ENCODE measurements around the gene CACNB4.
"Not testable (repeated sequence)": the region's sequence is repeated elsewhere in the genome, so short reads cannot be mapped to it uniquely, and the experiment has no call there.

The CACNB4 gene

DNA sequence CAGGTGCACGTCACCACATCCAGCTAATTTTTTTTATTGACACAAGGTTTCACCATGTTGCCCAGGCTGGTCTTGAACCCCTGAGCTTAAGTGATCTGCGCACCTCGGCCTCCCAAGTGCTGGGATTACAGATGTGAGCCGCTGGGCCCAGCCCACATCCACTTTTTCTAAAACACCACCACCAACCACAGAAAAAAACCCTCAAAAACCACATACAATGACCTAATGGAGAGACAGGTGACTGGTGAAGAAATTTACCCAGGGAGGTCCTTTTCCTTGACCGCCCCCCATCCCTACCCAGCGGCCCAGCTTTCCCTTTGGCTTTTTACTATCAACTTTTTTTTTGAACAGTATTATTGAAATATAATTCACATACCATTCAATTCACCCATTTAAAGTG is 47.9 kb downstream of the CACNB4 start:
- no peak for DNase-seq (ENCODE audit: low spot score)

DNA sequence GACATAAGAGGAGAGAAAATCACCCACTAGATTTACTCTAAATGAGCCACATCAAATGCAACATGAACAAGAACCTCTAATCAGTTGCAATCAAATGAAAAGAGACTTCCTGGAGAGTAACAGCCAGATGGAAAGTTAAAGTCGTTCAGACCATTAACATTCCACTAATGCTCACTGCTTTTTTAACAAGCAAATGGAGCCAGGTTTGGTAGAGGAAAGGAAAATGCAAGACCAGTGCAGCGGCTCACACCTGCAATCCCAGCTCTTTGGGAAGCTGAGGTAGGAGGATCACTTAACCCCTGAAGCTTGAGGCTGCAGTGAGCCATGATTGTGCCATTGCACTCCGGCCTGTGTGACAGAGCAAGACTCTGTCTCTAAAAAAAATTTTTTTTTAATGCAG is 48.5 kb downstream of the CACNB4 start:
- no peak for DNase-seq (ENCODE audit: low spot score)

DNA sequence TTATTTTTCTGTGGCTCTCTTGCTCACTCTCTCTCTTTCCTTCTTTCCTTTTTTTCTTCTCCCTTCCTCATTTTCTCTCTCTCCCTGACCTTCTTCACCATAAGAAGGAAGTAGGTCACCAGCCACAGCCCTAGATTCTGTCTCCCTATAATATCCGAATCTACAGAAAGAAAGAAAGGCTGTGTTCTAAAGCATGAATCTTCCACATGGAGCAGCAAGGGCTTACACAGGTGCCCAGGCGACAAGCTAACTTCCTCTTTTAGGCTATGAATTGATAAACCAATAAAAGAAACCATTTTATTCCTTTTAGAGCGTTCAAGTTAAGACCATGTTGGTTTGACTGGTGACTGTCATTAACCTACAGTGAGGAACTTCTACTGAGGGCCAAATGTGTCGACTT is 49.3 kb downstream of the CACNB4 start:
- no peak for DNase-seq (ENCODE audit: low spot score)

DNA sequence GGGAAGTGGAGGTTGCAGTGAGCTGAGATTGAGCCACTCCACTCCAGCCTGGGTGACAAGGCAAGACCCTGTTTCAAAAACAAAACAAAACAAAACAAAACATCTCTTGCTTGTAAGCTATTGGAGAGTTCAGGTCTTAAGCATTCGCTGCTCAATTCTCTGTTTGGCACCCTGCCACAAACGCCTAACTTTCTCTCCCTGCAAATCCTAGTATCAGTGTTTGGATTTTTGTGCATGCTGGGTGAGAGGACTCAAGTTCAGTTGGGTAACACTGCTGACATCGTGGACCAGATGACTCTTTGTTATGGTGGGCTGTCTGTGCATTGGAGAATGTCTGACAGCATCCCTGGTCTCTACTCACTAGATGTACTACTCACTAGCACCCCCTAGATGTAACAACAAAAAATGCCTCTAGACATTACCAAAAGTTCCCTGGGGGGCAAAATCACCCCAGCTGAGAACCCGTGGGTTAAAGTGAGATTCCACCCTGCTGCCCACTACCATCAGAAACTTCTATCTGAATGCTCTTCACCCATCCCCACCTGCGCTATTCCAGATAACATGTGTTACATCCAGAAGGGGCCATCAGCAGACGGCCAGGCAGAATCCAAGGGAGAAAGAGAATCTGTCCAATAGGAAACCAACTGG is 50.9 kb downstream of the CACNB4 start:
- no peak for DNase-seq (ENCODE audit: low spot score)

GRCh38 chr2:152046940-152047339 is 51.9 kb downstream of the CACNB4 start:
- DNase-seq (ENCODE audit: low spot score) = no peak

DNA sequence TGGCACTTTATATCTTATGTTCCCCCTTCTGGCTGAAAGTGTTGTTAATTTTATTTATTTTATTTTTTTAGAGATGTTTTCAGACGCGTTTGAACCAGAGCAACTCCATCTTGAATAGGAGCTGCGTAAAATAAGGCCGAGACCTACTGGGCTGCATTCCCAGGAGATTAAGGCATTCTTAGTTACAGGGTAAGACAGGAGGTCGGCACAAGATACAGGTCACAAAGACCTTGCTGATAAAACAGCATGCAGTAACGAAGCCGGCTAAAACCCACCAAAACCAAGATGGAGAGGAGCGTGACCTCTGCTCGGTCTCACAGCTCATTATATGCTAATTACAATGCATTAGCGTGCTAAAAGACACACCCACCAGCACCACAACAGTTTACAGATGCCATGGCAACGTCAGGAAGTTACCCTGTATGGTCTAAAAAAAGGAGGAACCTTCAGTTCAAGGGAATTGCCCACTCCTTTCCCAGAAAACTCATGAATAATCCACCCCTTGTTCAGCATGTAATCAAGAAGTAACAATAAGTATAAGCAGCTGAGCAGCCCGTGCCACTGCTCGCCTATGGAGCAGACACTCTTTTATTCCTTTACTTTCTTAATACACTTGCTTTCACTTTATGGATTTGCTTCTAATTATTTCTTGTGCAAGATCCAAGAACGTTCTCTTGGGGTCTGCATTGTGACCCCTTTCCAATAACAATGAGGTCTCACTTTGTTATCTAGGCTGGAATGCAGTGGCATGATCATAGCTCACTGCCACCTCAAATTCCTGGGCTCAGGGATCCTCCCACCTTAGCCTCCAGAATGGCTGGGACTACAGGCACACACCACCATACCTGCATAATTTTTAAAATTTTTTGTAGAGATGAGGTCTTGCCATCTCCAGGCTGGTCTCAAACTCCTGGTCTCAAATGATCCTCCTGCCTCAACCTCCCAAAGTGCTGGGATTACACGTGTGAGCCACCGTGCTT is 55.9 kb downstream of the CACNB4 start:
- no peak for DNase-seq (ENCODE audit: low spot score)

- no peak for DNase-seq (ENCODE audit: low spot score)
Observed at GRCh38 chr2:152038441-152038958, 60.3 kb downstream of the CACNB4 start.

DNA sequence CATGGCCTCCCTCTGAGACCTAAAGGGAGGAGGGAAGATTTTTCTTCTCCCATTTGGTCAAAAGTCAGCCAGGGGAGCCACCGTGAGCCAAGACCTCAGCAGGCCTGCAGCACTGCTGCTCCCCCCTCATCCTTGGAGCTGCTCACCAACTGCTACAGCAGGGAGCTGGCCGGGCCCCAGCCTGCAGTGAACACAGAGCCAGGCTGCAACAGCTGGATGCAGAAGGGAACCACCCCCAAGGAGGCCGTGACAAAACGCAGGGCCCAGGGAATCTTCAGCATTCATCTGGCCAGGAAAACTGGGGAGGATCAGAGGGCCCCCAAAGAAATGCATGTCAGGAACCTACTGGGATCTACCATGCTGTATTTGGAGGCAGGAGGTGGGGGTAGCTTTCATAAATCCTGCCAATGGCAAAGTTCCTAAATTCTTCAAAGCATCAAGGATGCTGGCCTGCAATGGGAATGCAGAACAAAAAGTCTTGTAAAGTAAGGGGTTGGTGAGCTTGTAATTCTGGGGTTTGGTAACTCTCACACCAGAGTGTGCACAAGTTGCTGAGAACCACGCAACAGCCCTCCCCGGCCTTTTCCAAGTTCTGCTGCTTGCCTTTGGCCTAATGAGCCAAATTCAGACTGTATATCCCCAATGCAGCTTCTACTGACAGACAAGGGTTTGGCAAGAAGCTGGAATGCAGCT is 61.0 kb downstream of the CACNB4 start:
- DNase-seq (ENCODE audit: low spot score) = no peak

- peak; percentile 88 for DNase-seq (ENCODE audit: low spot score)
Observed at GRCh38 chr2:152036611-152037469, 62.0 kb downstream of the CACNB4 start.

DNA sequence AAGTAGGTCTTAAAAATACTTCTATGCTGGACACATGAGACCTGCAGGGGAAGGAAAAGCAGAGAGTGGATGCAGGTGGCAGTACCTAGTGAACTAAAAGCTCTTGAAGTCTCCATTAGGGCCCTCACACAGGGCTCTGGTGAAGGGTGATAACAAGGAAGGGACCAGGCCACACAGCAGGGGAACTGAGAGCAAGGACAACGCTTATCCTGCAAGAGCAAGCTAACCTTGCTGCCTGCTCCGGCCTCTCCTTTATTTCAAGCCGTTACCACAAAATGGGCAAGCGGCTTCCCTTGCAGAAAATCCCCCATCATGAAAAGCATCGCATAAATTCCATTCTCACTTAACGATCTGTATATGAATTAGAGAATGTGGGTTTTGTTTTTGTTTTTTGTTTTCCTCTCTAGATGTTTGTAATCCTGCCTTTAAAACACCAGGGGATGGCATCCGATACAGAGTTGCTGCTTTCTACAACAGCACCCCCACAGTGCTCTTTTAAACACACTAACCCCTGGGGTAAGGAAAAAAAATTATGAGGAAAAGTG is 64.5 kb downstream of the CACNB4 start:
- no peak for DNase-seq (ENCODE audit: low spot score)

GRCh38 chr2:152033011-152033925 is 65.6 kb downstream of the CACNB4 start:
- no peak for DNase-seq (ENCODE audit: low spot score)

DNA sequence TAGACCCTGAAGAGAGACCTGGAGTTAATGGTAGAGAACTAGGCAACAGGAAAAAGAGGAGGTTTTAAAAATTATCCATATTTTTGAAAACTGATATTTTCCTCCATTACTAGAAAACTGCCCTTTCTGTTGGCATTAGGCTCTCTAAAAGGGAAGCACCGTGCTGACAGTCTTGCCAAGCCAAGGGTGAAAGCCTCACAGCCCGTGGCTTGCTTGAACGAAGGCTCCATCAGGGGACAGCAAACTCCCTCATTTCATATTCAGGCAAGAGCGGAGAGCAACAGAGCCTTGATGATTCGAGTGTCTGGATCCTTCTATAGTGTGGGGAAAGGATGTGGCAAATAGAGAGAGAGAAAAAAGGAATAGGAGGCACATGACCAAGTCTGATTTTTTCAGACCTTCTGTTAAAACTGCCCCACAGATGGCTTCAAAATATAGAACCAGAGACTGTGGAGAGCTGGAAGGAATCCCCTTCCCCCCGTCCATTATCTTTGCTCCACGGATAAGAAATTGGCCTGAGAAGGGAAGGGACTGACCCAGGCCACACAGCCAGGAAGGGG is 67.0 kb downstream of the CACNB4 start:
- DNase-seq (ENCODE audit: low spot score) = peak; percentile 20

- not testable (repeated sequence) for DNase-seq (ENCODE audit: low spot score)
Observed at GRCh38 chr2:152030596-152031328, 68.1 kb downstream of the CACNB4 start.

- no peak for DNase-seq (ENCODE audit: low spot score)
Observed at GRCh38 chr2:152028182-152028862, 70.5 kb downstream of the CACNB4 start.

DNA sequence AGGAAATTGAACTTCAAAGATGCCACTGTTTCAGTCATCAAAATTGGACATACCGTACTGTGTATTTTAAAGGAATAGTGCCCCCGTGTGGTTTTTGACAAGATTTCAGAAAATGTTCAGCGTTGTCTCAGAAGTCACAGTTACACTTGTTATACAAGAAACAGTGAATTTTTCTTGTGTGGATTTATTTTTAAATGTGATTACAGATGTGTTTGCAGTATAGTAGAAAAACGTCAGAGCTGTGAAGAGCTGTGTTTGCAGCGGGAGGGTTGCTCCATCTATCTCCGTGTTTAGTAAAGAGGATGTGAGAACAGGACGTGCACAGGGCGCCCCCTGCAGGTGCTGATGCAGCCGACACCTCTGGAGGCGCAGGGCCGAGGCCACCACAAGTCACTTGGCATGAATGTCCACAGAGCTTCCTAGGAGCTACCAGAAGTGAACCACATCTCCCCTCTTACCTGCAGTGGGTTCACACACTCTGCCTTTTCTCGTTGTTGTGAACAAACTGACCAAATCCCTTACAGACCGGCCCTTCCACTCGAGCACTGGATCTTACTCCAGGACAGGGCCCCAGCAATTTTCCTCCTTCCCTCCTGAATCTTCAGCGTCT is 73.1 kb downstream of the CACNB4 start:
- peak; percentile 84 for DNase-seq (ENCODE audit: low spot score)

- DNase-seq (ENCODE audit: low spot score) = no peak
Observed at GRCh38 chr2:152024477-152024876, 74.4 kb downstream of the CACNB4 start.

DNA sequence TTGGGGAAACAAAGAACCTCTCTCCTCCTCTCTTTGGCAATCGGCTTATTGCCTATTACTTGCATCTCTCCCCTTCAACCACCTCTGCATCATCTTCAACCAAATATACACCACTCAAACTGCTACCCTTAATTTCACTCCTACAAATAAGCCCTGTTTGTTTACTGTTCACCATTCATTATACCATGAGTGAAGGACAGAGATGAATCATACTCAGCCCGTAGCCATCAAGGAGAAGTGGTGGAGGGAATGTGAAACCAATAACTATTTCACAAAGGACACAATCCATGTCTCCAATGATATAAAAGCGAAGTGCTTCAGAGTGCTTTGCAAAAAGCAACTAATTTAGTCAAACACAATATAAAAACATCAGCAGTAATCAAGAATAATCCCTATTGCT is 76.8 kb downstream of the CACNB4 start:
- DNase-seq (ENCODE audit: low spot score) = no peak

GRCh38 chr2:152021001-152021400 is 77.8 kb downstream of the CACNB4 start:
- not testable (repeated sequence) for DNase-seq (ENCODE audit: low spot score)
